ENCODE measurements around the gene CLDN9. TPM values are rescaled to one million over a fixed set of nuclear protein-coding genes. Genes with fewer than 3 reads are reported as not detected.

The CLDN9 gene
- total and polyA plus RNA-seq, 9 of the 15 experiments (the other 6 are each of a cell fraction or from before 2014, with no cell fraction given) = 0.12 to 0.44 (median 0.22) TPM; not detected in 4

DNA sequence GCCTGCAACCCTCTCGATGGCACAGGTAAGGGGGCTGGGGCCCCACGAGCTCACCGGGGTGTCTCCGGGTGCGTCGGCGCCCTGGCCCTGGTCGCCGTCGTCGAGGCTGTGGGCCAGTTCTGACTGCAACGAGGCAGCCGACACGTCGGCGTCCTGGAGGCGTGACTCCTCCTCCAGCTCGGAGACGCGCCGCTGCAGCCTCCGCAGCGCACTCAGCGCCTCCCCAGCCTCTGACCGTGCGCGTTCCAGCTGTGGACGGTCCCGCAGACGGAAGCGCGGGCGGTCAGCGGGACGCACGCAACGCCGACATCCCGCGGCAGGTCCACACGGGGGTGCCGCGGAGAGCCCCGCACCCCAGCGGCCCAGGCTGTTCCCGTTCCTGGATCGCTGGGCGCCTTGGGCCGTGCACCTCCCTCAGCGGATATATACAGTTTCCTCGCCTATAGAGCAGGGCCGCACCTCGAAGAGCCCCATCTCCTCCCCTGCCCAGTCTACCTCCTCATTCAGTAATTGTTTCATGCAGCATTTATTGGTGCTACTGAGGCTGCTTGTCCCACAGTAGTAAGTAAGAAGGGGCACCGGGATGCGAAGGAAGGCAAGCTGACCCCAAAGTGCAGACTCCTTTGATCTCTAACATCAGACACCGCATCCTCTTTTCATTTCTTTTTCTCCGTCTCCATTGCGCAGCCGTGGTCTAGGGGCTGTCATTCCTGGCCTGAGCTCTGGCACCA, 16.9 kb downstream of the CLDN9 start (continued):
- TF ChIP-seq POU5F1 (IDR thresholded peaks at IDR 0.05; ENCODE audit: borderline replicate concordance, low read depth, low read length, partially characterized antibody) (no peak), EGR1 (conservative IDR thresholded peaks at IDR 0.05) (peak; percentile 61), TCF7 (IDR thresholded peaks at IDR 0.05; ENCODE audit: borderline replicate concordance) (no peak), KDM5B (IDR thresholded peaks at IDR 0.05; ENCODE audit: insufficient replicate concordance, low read depth, low read length) (peak; percentile 53), ATF3 (IDR thresholded peaks at IDR 0.05) (no peak), ATF3 (CRISPR knock-in tag; conservative IDR thresholded peaks at IDR 0.05) (0 out of 2 replicates have a peak, but pooled peaks have one; percentile 21), MITF (IDR thresholded peaks at IDR 0.05) (no peak), WHSC1 (IDR thresholded peaks at IDR 0.05; ENCODE audit: low read length) (no peak), BHLHE40 (IDR thresholded peaks at IDR 0.05; ENCODE audit: low read length) (peak; percentile 50), RNF2 (IDR thresholded peaks at IDR 0.05) (peak; percentile 23; the same call in 1 of the 2 replicates), BRF2 (IDR thresholded peaks at IDR 0.05; ENCODE audit: borderline replicate concordance, insufficient read depth, insufficient read length) (no peak), GTF2A2 (tag; IDR thresholded peaks at IDR 0.05) (no peak), RBFOX2 (IDR thresholded peaks at IDR 0.05; ENCODE audit: low read depth, low read length) (0 out of 2 replicates have a peak, but pooled peaks have one; percentile 21), ZNF175 (CRISPR knock-in tag; IDR thresholded peaks at IDR 0.05; ENCODE audit: low read depth) (no peak), JUN (IDR thresholded peaks at IDR 0.05; ENCODE audit: borderline replicate concordance, low read depth, low read length) (no peak), JUN (CRISPR knock-in tag; IDR thresholded peaks at IDR 0.05; ENCODE audit: borderline replicate concordance) (no peak), ZNF24 (IDR thresholded peaks at IDR 0.05) (no peak), TAF15 (IDR thresholded peaks at IDR 0.05; ENCODE audit: low read depth, low read length) (no peak), FOXM1 (IDR thresholded peaks at IDR 0.05; ENCODE audit: low read depth) (no peak), FOXM1 (CRISPR knock-in tag; IDR thresholded peaks at IDR 0.05; ENCODE audit: low read depth) (no peak), CBFA2T3 (IDR thresholded peaks at IDR 0.05) (no peak), ZNF282 (CRISPR knock-in tag; IDR thresholded peaks at IDR 0.05) (no peak)
- TF ChIP-seq, protein P1, sequence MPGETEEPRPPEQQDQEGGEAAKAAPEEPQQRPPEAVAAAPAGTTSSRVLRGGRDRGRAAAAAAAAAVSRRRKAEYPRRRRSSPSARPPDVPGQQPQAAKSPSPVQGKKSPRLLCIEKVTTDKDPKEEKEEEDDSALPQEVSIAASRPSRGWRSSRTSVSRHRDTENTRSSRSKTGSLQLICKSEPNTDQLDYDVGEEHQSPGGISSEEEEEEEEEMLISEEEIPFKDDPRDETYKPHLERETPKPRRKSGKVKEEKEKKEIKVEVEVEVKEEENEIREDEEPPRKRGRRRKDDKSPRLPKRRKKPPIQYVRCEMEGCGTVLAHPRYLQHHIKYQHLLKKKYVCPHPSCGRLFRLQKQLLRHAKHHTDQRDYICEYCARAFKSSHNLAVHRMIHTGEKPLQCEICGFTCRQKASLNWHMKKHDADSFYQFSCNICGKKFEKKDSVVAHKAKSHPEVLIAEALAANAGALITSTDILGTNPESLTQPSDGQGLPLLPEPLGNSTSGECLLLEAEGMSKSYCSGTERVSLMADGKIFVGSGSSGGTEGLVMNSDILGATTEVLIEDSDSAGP (CRISPR knock-in tag; IDR thresholded peaks at IDR 0.05) = no peak
- TF ChIP-seq, protein P2, sequence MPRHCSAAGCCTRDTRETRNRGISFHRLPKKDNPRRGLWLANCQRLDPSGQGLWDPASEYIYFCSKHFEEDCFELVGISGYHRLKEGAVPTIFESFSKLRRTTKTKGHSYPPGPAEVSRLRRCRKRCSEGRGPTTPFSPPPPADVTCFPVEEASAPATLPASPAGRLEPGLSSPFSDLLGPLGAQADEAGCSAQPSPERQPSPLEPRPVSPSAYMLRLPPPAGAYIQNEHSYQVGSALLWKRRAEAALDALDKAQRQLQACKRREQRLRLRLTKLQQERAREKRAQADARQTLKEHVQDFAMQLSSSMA (CRISPR knock-in tag; IDR thresholded peaks at IDR 0.05) = no peak
